Mammary microvascular endothelial cell (primary cell): ENCODE results near the gene ERVFRD-1. TPM values are rescaled to one million over a fixed set of nuclear protein-coding genes. Genes with fewer than 3 reads are reported as not detected.

ENCODE experiments used
- total RNA-seq: library from RNA; depleted of rRNA; stranded (reverse); fragments of >200 nt; gene quantifications from 2 replicates; pipeline ENCODE4 v1.2.3, GENCODE V29; 2015

The ERVFRD-1 gene
- 6.5 and 7.2 TPM in 2 replicates for total RNA-seq

DNA sequence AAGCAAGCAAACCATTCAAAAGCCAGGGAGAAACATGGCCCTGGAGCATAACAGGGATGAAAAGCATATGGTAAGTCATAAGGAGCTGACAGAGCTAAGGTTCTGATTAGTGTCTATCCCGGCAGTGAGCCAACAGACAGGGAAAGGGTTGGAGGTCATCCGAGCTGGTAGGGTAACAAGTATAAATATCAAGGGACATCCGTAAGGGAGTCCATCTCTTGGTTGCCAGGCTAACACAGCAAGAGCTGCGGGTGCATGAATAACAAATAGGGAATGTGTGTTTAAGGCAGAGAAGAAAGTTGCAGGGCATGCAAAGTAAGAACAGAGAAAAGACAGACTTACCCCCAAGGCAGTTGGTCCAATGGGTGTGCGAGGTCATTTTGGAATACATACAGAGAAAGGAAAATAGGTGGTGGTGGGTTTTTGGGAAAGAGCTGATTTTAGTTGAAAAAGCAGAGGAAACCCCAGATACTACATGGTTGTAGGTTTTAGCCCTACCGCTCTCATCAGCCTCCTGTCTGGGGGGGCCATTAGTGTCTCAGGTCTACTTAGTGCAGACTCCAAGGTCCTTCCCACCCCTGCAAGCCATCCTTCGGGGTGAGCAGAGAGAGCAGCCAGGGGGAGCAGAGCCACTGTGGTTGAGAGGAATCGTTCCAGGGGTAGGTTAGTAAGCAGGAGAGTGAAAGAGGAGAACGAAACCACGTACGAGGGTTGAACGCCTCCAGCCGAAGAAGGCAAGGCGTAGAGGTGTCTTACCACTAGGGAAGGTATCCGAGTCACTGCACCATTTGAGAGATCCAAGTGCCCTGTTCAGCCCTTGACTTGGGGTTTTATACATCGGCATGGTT, at the start of gene ERVFRD-1:
ERVFRD-1 (minus strand) TSS at position 805 of the 848 bp plus-strand sequence. CDS start 6,415 bp downstream, outside the sequence.

DNA sequence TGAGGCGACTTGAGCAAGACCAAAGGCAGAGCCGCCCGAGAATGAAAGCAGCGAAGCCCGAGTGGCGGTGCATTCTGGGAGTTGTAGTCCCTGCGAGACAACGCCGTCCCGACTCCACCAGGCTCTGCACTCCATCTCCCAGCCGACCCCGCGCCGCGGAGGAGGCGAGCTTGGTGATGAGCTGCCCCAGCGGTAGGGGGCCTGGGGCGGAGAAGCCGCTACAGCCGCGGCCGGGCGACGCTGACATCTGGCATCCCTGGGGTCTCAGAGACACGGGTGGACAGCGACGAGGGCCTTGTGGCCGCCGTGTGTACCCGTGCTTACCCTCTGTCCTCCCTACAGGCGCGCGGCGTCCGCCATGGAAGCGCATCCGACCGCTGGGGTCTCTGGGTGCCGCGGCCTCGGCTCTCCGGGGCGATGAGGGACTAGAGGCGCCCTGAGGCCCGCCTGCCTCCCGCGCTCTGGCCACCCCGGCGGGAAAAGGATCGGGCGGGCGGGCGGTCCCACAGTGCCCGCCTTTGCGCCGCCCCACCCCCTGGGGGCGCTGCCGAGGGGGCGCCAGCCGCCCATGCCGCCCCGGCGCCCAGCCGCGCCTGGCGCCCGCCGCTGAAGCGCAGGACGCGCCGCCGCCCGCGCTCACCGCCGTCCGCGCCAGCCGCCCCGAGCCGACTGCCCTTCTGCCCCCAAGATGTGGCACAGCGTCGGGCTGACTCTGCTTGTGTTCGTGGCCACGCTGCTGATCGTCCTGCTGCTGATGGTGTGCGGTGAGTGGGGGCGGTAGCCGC, 17.7 kb downstream of the ERVFRD-1 start, which contains the start of gene SMIM13:
SMIM13 (plus strand) TSS at position 209 of the 785 bp plus-strand sequence; CDS start at position 689, 480 bp downstream.

Other genes with a start within 250 kb of the ERVFRD-1 start
- gene GCM2, start 229.7 kb downstream of the ERVFRD-1 start, total RNA-seq: not detected in 2 replicates
- not detected in 2 replicates for gene SYCP2L, start 224.7 kb downstream of the ERVFRD-1 start, total RNA-seq
- gene ELOVL2, start 67.4 kb downstream of the ERVFRD-1 start, total RNA-seq: 0.05 TPM in 1 of 2 replicates, not detected in the other
- gene SMIM13, start 17.9 kb downstream of the ERVFRD-1 start, total RNA-seq: 12.6 and 17.5 TPM in 2 replicates
- 116 and 127 TPM in 2 replicates for gene NEDD9, start 120.9 kb upstream of the ERVFRD-1 start, total RNA-seq